ENCODE data around the gene FAIM2. TPM values are rescaled to one million over a fixed set of nuclear protein-coding genes. Genes with fewer than 3 reads are reported as not detected.

The FAIM2 gene
- polyA plus RNA-seq, 10 donors: 5.3 to 14.0 (median 7.7) TPM

DNA sequence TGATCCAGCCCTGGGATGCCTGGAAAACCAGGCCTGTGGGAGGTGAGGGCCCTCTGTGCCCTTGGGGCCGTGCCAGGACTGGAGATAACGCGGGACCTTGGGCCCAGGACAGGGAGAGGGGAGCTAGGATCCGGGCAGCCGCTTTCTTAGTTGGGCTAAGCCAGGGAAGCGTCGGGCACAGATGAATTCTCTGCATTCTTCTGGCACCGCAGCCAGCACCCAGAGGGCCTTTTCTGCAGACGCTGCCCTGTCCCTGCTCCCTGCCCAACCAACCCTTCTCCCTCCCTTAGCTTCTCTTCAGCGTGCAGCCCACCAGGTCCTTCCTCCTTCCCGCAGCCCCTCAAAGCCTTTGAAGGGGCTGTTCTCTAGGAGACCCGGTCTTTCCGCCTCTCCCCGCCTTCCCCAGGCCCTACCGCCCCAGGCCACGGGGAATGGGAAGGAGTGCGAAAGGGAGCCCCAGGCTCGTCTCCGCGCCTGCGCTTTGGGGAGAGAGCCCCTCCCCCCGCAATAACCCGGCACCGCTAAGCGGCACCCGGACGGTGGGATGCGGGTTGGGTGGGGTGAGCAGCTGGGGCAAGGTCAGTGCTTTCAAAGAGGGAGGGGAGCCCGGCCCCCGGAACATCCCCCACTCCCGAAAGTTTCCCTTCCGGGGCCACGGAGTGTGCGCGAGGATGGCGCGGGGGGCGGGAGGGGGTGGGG is 76.2 kb downstream of the FAIM2 start:
- peak; percentile 71 to 91 (median 82) for DNase-seq

DNA sequence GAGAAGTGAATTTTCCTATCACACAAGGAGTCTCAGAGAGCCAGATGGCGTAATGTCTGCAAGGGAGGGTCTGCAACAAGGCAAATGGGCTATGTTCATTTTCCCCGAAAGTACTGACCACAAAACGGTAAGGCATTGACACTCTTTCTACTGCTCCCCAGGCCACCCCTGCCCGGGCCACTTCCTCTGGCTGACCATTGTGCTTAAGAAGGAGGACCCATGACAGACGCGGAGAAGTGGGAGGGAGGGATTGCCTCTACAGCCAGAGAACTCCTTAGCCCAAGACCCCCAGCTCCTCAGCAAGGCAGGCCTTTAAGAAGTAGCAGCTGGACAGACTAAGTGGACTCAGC is 76.7 kb downstream of the FAIM2 start:
- DNase-seq: no peak

DNA sequence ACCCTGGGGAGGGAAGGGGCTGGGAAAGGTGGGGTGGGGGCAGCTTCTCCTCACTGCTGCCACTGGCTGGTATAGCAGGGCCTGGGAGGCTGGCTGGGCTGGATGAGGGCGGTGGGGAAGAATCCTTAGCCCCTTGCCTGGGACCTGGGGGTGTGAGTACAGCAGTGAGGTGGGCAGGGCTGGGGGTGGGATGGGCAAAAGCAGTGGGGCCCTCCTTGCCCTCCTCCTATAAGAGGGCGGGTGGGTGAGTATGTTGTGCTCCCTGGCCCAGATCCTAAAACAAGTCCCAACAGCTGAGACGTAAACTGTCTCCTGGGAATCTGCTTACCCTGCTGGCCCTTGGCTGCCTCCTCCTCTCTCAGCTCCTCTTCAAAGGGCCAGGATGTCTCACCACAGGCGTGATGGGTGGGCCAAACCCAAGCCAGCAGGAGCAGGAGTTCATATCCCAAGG is 77.7 kb downstream of the FAIM2 start:
- DNase-seq: peak; percentile 32 to 56 (median 52)

DNA sequence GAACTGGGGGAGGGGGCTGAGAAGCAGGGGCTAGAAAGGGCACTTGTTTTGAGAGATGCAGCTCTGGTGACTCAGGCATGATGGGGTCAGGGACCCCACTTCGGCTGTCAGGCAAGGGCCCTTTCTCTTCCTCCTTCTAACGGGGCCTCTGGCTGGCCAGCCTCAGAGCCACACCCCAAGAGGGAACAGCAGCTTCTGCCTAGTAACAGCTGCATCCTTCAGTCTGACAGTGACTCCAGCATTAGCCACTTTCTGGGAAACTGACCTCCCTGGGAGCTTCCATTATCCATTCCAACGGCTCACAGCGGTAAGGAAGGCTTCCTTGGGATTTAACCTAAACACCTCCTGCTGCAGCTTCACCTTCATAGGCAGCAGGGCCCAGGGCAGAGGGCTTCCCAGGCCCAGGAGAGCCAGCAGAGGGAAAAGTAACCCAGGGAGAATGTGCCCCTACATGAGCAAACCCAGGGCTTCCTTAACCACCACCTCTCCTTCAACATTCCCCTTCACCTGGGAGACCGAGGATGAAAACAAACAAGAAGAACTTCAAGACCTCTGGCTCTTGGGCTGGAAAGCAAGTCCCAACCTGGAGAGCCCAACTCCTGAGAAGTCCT is 78.2 kb downstream of the FAIM2 start:
- DNase-seq: peak; percentile 59 to 81 (median 68)

DNA sequence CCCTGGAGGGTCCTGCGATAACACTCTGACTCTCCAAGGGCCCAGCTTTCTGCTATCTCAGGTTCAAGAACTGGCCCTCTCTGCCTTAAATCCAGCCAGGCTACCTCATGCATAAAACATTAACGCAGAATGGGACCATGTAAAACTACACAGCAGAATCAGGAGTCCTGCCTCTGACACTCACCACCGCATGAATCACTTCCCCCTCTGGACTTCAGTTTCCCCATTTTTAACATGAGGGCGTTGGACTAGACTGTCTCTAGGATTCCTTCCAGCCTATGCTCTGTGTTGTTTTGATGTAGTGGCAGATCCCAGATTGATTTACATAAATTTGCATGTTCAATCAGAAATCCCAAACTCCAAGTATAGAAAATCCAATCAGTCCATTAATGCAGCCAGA is 78.8 kb downstream of the FAIM2 start:
- peak in 2 of 3 donors; percentile 27 to 59 for DNase-seq

DNA sequence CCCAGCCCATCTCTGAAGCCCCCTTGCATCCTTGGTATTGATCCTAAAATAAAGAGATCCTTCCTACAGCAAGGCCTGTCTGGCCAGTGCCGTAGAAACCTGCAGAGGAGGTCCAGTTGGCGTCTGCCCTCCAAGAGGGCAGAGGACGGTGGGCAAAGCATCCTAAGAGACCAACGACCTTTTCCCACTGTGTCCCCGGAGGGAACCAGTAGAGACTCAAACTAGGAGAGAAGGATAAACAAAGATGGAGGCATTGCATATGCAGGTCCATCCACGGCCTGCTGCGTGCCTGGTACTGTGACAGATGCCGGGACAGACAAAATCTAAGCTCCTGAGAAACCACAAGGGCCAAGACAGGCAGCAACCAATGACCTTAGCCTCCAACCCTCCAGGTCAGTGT is 79.3 kb downstream of the FAIM2 start:
- no peak for DNase-seq

DNA sequence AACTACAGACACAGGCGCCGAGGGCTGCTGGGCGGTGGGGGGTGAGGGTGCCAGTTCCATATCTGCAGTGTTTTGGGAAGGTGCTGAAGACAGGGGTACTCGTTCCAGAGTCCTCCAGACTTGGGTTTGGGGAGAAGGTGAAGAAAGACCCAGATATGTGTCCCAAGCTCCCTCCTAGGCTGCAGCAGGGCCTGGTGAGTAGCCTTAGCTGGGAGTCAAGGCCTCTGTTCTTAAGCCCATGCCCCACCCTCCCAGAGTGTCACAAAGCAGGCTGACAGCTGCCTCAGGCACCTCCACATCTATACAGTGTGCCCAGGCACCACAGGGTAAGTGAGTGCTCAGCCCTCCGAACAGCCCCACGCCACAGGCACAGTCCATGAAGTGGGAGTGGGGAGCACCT is 79.7 kb downstream of the FAIM2 start:
- DNase-seq: no peak

DNA sequence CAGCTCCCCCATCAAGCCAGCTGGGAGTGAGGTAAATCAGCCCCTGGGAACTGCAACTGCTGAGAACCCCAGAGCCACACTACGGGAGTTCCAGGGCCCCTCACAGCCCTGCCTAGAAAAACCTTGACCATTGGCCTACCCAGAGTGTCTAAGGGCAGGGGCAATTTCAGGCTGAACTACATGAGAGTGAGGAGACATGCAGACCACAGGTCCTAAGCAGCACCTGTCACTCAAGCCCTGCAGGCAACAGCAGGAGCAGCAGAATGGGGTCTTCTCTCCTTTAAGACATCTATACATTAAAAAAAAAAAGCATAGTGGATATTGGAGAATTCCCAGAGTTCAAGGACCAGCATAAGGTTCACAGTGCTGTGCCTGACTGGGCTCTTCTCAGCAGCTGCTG is 80.3 kb downstream of the FAIM2 start:
- DNase-seq: no peak

DNA sequence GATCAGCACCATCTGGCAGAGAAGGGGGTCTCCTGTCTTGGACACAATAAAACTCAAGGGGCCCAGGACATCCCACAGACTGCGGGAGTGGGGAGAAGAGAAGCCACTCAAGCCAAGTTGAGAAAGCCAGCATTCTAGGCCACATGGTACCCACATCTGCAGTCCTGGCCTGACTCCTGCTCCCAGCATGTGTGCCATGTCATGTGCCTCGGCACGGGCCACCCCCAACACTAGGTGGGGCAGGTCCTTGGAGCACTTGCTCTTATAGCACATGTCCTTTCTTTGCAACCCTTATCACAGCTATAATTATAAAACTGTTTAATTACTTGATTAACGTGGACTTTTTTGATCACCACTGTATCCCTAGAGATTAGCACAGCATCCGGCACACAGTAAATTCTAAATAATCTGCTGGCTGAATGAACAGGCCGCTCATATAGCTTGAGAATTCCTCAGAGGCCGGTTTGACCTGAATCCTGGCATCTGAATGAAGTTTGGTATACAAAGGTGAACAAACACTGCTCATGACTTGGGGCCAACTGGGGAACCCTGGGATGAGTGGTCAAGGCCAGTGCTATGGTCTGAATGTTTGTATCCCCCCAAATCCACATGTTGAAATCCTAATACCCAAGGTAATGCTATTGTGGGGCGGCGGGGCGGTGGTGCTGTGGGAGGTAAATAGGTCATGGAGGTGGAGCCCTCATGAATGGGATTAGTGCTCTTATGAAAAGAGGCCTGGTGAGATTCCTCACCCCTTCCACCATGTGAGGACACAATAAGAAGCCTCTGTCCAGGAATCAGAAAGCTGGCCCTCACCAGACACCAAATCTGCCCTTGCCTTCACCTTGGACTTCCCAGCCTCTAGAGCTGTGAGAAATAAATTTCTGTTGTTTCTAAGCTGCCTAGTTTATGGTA is 82.1 kb downstream of the FAIM2 start:
- DNase-seq: no peak

DNA sequence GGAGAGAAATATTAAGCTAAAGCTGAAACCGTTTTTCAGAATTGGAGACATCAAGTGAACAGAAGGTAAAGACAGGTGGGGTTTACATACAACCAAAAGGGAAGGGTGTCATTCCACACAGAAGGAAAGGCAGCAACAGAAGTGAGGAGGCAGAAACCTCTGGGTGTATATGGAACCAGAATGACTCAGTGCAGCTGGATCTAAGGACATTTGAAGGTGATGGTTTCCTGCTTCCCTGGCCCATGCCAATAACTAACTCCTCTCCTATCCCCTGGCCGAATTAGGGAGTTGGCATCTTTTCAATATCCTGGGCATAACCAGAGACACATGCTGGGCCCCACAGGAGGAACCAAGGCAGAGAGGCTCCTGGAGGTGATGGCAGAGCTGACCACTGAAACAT is 83.9 kb downstream of the FAIM2 start:
- no peak for DNase-seq

DNA sequence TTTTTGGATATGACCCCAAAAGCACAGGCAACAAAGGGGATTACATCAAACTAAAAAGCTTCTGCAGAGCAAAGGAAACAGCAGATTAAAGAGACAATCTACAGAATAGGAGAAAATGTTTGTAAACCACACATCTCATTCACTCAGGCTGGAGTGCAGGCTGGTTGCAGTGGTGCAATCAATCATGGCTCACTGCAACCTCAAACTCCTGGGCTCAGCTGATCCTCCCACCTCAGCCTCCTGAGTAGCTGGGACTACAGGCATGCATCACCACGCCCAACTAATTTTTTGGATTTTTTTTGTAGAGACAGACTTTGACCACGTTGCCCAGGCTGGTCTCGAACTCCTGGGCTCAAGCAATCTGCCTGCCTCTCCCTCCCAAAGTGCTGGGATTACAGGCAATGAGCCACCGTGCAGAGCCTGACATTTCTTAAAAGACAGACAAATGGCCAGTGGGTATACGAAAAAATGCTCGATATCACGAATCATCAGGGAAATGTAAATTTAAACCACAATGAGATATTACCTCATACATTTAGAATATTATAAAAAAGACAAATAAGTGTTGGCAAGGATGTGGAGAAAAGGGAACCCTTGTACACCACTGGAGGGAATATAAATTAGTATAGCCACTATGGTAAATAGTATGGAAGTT is 85.3 kb downstream of the FAIM2 start:
- DNase-seq: no peak

Other genes with a start within 250 kb of the FAIM2 start
- 10 to 100 TPM; 22.4 to 37.9 (median 26.4) TPM for gene FMNL3, start 196.5 kb downstream of the FAIM2 start, polyA plus RNA-seq (ENCODE audit: insufficient read length in 10 of 10)
- gene TMBIM6, start 162.3 kb downstream of the FAIM2 start, polyA plus RNA-seq (ENCODE audit: insufficient read length in 10 of 10): 100 to 1,000 TPM; 238 to 318 (median 275) TPM
- gene NCKAP5L, start 75.5 kb downstream of the FAIM2 start, polyA plus RNA-seq (ENCODE audit: insufficient read length in 10 of 10): 10 to 100 TPM; 28.5 to 38.6 (median 32.4) TPM
- 1 to 10 TPM; 4.2 to 6.2 (median 4.9) TPM for gene BCDIN3D, start 60.8 kb downstream of the FAIM2 start, polyA plus RNA-seq (ENCODE audit: insufficient read length in 10 of 10)
- under 1 TPM in 2 of 10 donors, not detected in 8; 0.05 to 0.11 TPM for gene AQP2, start 46.8 kb upstream of the FAIM2 start, polyA plus RNA-seq (ENCODE audit: insufficient read length in 10 of 10)
- gene AQP5, start 58.0 kb upstream of the FAIM2 start, polyA plus RNA-seq (ENCODE audit: insufficient read length in 10 of 10): under 1 TPM; 0.22 to 0.67 (median 0.54) TPM
- gene AQP6, start 69.0 kb upstream of the FAIM2 start, polyA plus RNA-seq (ENCODE audit: insufficient read length in 10 of 10): under 1 TPM in 9 of 10 donors, not detected in 1; 0.08 to 0.24 (median 0.16) TPM
- gene RACGAP1, start 121.6 kb upstream of the FAIM2 start, polyA plus RNA-seq (ENCODE audit: insufficient read length in 10 of 10): 10 to 100 TPM; 19.3 to 41.4 (median 28.6) TPM
- 10 to 100 TPM in 5 of 10 donors, 1 to 10 TPM in 5; 7.7 to 15.1 (median 10.0) TPM for gene ASIC1, start 153.7 kb upstream of the FAIM2 start, polyA plus RNA-seq (ENCODE audit: insufficient read length in 10 of 10)
- gene SMARCD1, start 181.4 kb upstream of the FAIM2 start, polyA plus RNA-seq (ENCODE audit: insufficient read length in 10 of 10): 10 to 100 TPM; 39.8 to 72.4 (median 55.1) TPM
- gene GPD1, start 200.1 kb upstream of the FAIM2 start, polyA plus RNA-seq (ENCODE audit: insufficient read length in 10 of 10): 10 to 100 TPM; 17.8 to 66.4 (median 51.3) TPM
- 10 to 100 TPM; 32.3 to 45.6 (median 40.0) TPM for gene COX14, start 208.3 kb upstream of the FAIM2 start, polyA plus RNA-seq (ENCODE audit: insufficient read length in 10 of 10)

Data from muscle of back (tissue), 11 donors.